NT2/D1 (cell line): ENCODE results near the gene ULBP1.
"Not testable (repeated sequence)": the region's sequence is repeated elsewhere in the genome, so short reads cannot be mapped to it uniquely, and the experiment has no call there.

Experiments
- DNase-seq: peaks from one replicate; pipeline ENCODE4 v3.0.0-alpha.2; 2011; ENCODE audit warnings: low read depth, low spot score
- H3K27me3 ChIP-seq: 2 replicates; pipeline ENCODE4 v1.6.0; 2011; ENCODE audit warnings: mild to moderate bottlenecking; ENCODE audit not compliant: insufficient read length, insufficient read depth
- H3K36me3 ChIP-seq: 2 replicates; pipeline ENCODE4 v1.6.1; 2011; ENCODE audit warnings: mild to moderate bottlenecking, low read length, mixed read lengths; ENCODE audit not compliant: insufficient read depth, insufficient read length
- H3K4me1 ChIP-seq: 2 replicates; pipeline ENCODE4 v1.5.1; 2011; ENCODE audit not compliant: insufficient read depth, insufficient read length
- H3K4me3 ChIP-seq: 2 replicates; pipeline ENCODE4 v1.5.1; 2011; ENCODE audit warnings: low read depth; ENCODE audit not compliant: insufficient read length
- H3K9ac ChIP-seq: 2 replicates; pipeline ENCODE4 v1.6.0; 2011; ENCODE audit warnings: low read depth; ENCODE audit not compliant: insufficient read length
- H3K9me3 ChIP-seq: 2 replicates; pipeline ENCODE4 v1.5.1; 2011; ENCODE audit warnings: mild to moderate bottlenecking, low read length; ENCODE audit not compliant: insufficient read depth
- SUZ12 ChIP-seq: IDR thresholded peaks from 2 replicates; pipeline ENCODE4 v1.6.1; 2011; ENCODE audit not compliant: insufficient read length, insufficient read depth; ENCODE audit errors: extremely low read depth
- YY1 ChIP-seq: IDR thresholded peaks from 2 replicates; pipeline ENCODE4 v1.6.1; 2011; ENCODE audit not compliant: insufficient read length, insufficient read depth
- ZNF274 ChIP-seq: IDR thresholded peaks from 2 replicates; pipeline ENCODE4 v1.6.1; 2011; ENCODE audit warnings: mild to moderate bottlenecking, low read depth, low read length

ULBP1 gene

GRCh38 chr6:150006961-150007464, 43.3 kb downstream of the ULBP1 start:
- no peak for DNase-seq
- Histone ChIP-seq H3K4me1 (peaks cover 10% of the 10 kb centered on the region), H3K4me3 (no peak overlapping the region), H3K36me3 (no peaks in the 10 kb centered on the region), H3K9me3 (no peaks in the 10 kb centered on the region), H3K9ac (no peak overlapping the region), H3K27me3 (peaks cover 50% of the 10 kb centered on the region)
- TF ChIP-seq SUZ12 (no peak), ZNF274 (no peak), YY1 (no peak)

DNA sequence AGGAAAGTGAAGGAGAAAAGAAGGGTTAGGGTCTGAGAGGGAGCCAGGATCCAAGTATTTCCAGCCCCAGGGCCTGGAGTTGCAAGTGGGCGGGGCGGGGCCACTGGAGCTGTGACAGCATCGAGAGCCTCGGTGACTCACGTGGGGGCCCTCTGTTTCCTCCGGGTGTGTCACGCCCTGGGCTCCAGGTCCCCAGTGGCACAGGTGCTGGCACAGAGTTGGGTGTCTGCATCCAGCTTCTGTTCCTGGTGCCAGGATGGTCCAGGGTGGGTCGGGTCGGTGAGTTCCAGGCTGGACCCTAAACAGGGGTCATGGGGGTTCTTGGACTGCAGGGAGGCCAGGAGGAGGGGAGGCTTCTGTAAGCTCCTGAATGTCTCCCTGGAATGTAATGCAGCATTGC, 44.8 kb downstream of the ULBP1 start:
- Histone ChIP-seq H3K9ac (no peak overlapping the region), H3K9me3 (no peaks in the 10 kb centered on the region), H3K4me3 (no peak overlapping the region), H3K27me3 (peaks cover 59% of the 10 kb centered on the region), H3K4me1 (peaks cover 10% of the 10 kb centered on the region), H3K36me3 (no peaks in the 10 kb centered on the region)
- no peak for DNase-seq
- TF ChIP-seq YY1 = no peak
- TF ChIP-seq ZNF274 = no peak
- TF ChIP-seq SUZ12 = no peak

- H3K4me3 ChIP-seq, DNase-seq, H3K4me1 ChIP-seq, H3K9me3 ChIP-seq, H3K36me3 ChIP-seq, H3K9ac ChIP-seq: not testable (repeated sequence)
- H3K27me3 ChIP-seq = peaks cover 67% of the 10 kb centered on the region
Observed at GRCh38 chr6:150012846-150013784, 49.4 kb downstream of the ULBP1 start.

- H3K9me3 ChIP-seq, H3K9ac ChIP-seq, H3K36me3 ChIP-seq, H3K4me1 ChIP-seq, H3K4me3 ChIP-seq, DNase-seq: not testable (repeated sequence)
- peaks cover 71% of the 10 kb centered on the region for H3K27me3 ChIP-seq
Observed at GRCh38 chr6:150013785-150014622, 50.3 kb downstream of the ULBP1 start.

GRCh38 chr6:150014623-150015280, 51.0 kb downstream of the ULBP1 start:
- H3K9me3 ChIP-seq, H3K4me3 ChIP-seq, H3K36me3 ChIP-seq, H3K9ac ChIP-seq, DNase-seq, H3K4me1 ChIP-seq: not testable (repeated sequence)
- H3K27me3 ChIP-seq = peaks cover 69% of the 10 kb centered on the region

DNA sequence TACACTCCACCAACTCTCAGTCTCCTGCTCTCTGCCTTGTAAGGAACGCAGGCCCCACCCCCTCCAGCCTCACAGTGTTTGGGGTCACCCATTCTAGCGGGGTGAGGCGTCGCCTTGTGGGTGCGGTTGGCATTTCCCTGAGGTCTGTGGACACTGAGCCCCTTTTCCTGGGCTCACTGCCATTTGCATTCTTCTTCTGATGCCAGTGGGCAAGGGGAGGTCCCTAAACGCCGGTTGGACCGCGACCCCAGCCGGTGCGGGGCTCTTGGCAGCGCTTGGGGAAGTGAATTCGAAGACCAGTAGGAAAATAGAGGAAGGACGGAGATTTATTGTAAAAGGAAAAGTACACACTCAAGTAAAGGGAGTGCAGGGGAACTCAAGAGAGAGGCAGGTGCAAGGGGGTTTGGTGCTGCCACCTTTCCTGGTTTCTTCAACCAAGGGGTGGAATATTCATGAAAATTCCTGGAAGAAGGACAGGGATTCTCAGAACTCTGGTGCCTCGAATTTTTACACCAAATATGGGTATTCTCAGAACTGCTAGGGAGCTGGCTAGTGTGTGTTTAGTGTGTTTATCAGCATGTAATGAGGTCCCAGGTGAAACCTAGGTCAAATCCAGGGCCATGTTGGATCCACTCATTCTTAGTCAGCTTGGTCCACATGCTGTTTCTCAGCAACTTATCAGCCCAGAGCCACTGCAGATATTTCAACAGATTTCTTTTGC, 51.7 kb downstream of the ULBP1 start:
- DNase-seq, H3K4me3 ChIP-seq, H3K9ac ChIP-seq, H3K4me1 ChIP-seq, H3K36me3 ChIP-seq, H3K9me3 ChIP-seq: not testable (repeated sequence)
- H3K27me3 ChIP-seq = peaks cover 64% of the 10 kb centered on the region
